HCT116 (cell line): ENCODE measurements around the gene BRD3OS. TPM values are rescaled to one million over a fixed set of nuclear protein-coding genes. Genes with fewer than 3 reads are reported as not detected.

Experiments used
- ATAC-seq: fragments of 200-7000 bp; cut with Tn5 transposase; 2 replicates; pipeline ENCODE4 v1.9.1; 2020; ENCODE audit warnings: mild to moderate bottlenecking, moderate library complexity
- BruUV-seq: library from RNA; stranded (reverse); fragments of 400-500 nt; replicated peaks from 2 replicates; lab custom pipeline; 2021; lab: Mats Ljungman, UMichigan
- CTCF ChIA-PET: fragments of 300-600 bp; sonication (Branson Sonifier 250); formaldehyde crosslinking; loops from one replicate; lab custom pipeline; 2021; ENCODE audit warnings: antibody characterized with exemption; lab: Charles Lee
- POLR2A ChIA-PET: fragments of 300-600, 350-600 bp; sonication (Branson Sonifier 250); formaldehyde crosslinking; loops from one replicate; lab custom pipeline; 2021; ENCODE audit warnings: antibody characterized with exemption; lab: Charles Lee
- RAD21 ChIA-PET, 2 experiments: fragments of 300-600 bp; sonication (Branson Sonifier 250); formaldehyde crosslinking; loops; one replicate each; lab custom pipeline; 2023; ENCODE audit warnings: low total read pairs in 2 of 2; ENCODE audit not compliant: uncharacterized antibody in 2 of 2, unreplicated experiment in 2 of 2, low non-redundant PET in 1 of 2; lab: Charles Lee
- DNase-seq: peaks from one replicate; pipeline ENCODE4 v3.0.0-alpha.2; 2010; ENCODE audit warnings: low read depth, low spot score
- H2AFZ ChIP-seq: fragments of 200-600 bp; shearing (Covaris generic), sonication (generic); 2 replicates; pipeline ENCODE4 v1.6.1; 2017; ENCODE audit warnings: low read depth, mixed run types, mixed read lengths, antibody characterized with exemption, low read length; ENCODE audit not compliant: poor library complexity, severe bottlenecking
- H3K27ac ChIP-seq: 2 replicates; pipeline ENCODE4 v1.5.1; 2012; ENCODE audit warnings: low read depth, low read length
- H3K27me3 ChIP-seq: fragments of 200-600 bp; sonication (generic); 2 replicates; pipeline ENCODE4 v1.6.1; 2016; ENCODE audit warnings: mixed run types, low read length, mixed read lengths; ENCODE audit not compliant: insufficient read depth
- H3K36me3 ChIP-seq, 2 experiments: fragments of 200-500 bp in 1 of 2; fragments of 200-600 bp in 1 of 2; sonication (Bioruptor generic) in 1 of 2; sonication (generic) in 1 of 2; 2 replicates each; pipeline versions ENCODE4 v1.5.1 to v1.6.1; 2014 to 2016; ENCODE audit warnings: low read length in 2 of 2, inconsistent platforms in 1 of 2, mixed read lengths in 1 of 2, mixed run types in 1 of 2; ENCODE audit not compliant: insufficient read depth in 2 of 2, control insufficient read depth in 1 of 2
- H3K4me1 ChIP-seq, 2 experiments: fragments of 200-600 bp in 1 of 2; sonication (generic) in 1 of 2; 2 replicates each; pipeline versions ENCODE4 v1.5.1 to v1.6.1; 2012 to 2017; ENCODE audit warnings: low read length in 2 of 2, inconsistent platforms in 1 of 2, mild to moderate bottlenecking in 1 of 2, mixed read lengths in 1 of 2, mixed run types in 1 of 2, moderate library complexity in 1 of 2; ENCODE audit not compliant: insufficient read depth in 2 of 2, control insufficient read depth in 1 of 2
- H3K4me2 ChIP-seq: fragments of 200-600 bp; sonication (generic); 2 replicates; pipeline ENCODE4 v1.6.1; 2017; ENCODE audit warnings: mixed run types, low read length, mixed read lengths
- H3K4me3 ChIP-seq, 2 experiments: fragments of 200-600 bp in 1 of 2; sonication (generic) in 1 of 2; replicated peaks in 1 of 2; 2 replicates each; pipeline ENCODE4 v1.5.1; 2011 to 2016; ENCODE audit warnings: low read length in 2 of 2, control low read depth in 1 of 2, low read depth in 1 of 2, mild to moderate bottlenecking in 1 of 2, mixed read lengths in 1 of 2, mixed run types in 1 of 2
- H3K79me2 ChIP-seq: fragments of 200-600 bp; sonication (generic); 2 replicates; pipeline ENCODE4 v1.6.1; 2017; ENCODE audit warnings: mild to moderate bottlenecking, mixed run types, low read length, moderate library complexity, mixed read lengths; ENCODE audit not compliant: insufficient read depth
- H3K9ac ChIP-seq: fragments of 200-600 bp; sonication (generic); 2 replicates; pipeline ENCODE4 v1.6.1; 2016; ENCODE audit warnings: low read length, mixed read lengths
- H3K9me2 ChIP-seq: fragments of 200-600 bp; sonication (generic), shearing (Covaris generic); 2 replicates; pipeline ENCODE4 v1.6.1; 2017; ENCODE audit warnings: mixed run types, mild to moderate bottlenecking, moderate library complexity; ENCODE audit not compliant: insufficient read depth
- H3K9me3 ChIP-seq, 2 experiments: fragments of 200-500 bp in 1 of 2; fragments of 200-600 bp in 1 of 2; sonication (Bioruptor generic) in 1 of 2; sonication (generic) in 1 of 2; 2 replicates each; pipeline ENCODE4 v1.6.1; 2014 to 2017; ENCODE audit warnings: low read length in 2 of 2, mixed read lengths in 2 of 2, inconsistent platforms in 1 of 2, low read depth in 1 of 2, mild to moderate bottlenecking in 1 of 2, mixed run types in 1 of 2, moderate library complexity in 1 of 2; ENCODE audit not compliant: control insufficient read depth in 1 of 2, insufficient read depth in 1 of 2
- H4K20me1 ChIP-seq: fragments of 200-600 bp; sonication (generic), shearing (Covaris generic); 2 replicates; pipeline ENCODE4 v1.6.1; 2017; ENCODE audit warnings: mixed run types, mild to moderate bottlenecking, moderate library complexity; ENCODE audit not compliant: insufficient read depth
- ATF3 ChIP-seq: IDR thresholded peaks from 2 replicates; pipeline ENCODE4 v1.6.1; 2012
- CBX3 ChIP-seq: IDR thresholded peaks from 2 replicates; pipeline ENCODE4 v1.6.1; 2012; ENCODE audit warnings: low read depth
- CEBPB ChIP-seq: IDR thresholded peaks from 2 replicates; pipeline ENCODE4 v1.6.1; 2012; ENCODE audit warnings: low read depth
- ELF1 ChIP-seq: IDR thresholded peaks from 2 replicates; pipeline ENCODE4 v1.6.1; 2012; ENCODE audit warnings: low read depth, borderline replicate concordance
- EZH2 ChIP-seq: fragments of 200-600 bp; sonication (generic); IDR thresholded peaks from 2 replicates; pipeline ENCODE4 v1.6.1; 2017; ENCODE audit warnings: antibody characterized with exemption, mixed run types
- EZH2phosphoT487 ChIP-seq: fragments of 200-600 bp; IDR thresholded peaks from 2 replicates; pipeline ENCODE4 v1.6.1; 2018; ENCODE audit warnings: antibody characterized with exemption, borderline replicate concordance
- JUND ChIP-seq: IDR thresholded peaks from 2 replicates; pipeline ENCODE4 v1.6.1; 2012
- MAX ChIP-seq: IDR thresholded peaks from 2 replicates; pipeline ENCODE4 v1.6.1; 2012
- POLR2A ChIP-seq: IDR thresholded peaks from 2 replicates; pipeline ENCODE4 v1.7.0; 2011; ENCODE audit warnings: borderline replicate concordance; ENCODE audit not compliant: insufficient read depth, insufficient read length; ENCODE audit errors: extremely low read depth
- REST ChIP-seq: IDR thresholded peaks from 2 replicates; pipeline ENCODE4 v1.6.1; 2012; ENCODE audit warnings: low read depth
- SIN3A ChIP-seq: IDR thresholded peaks from 2 replicates; pipeline ENCODE4 v1.6.1; 2012; ENCODE audit warnings: low read depth
- SP1 ChIP-seq: IDR thresholded peaks from 2 replicates; pipeline ENCODE4 v1.6.1; 2012; ENCODE audit warnings: low read depth
- SRF ChIP-seq: IDR thresholded peaks from 2 replicates; pipeline ENCODE4 v1.6.1; 2012; ENCODE audit warnings: low read depth
- TCF7L2 ChIP-seq: IDR thresholded peaks from 2 replicates; pipeline ENCODE4 v1.7.0; 2011; ENCODE audit warnings: borderline replicate concordance, inconsistent platforms; ENCODE audit not compliant: insufficient read depth, insufficient read length; ENCODE audit errors: extremely low read depth
- YY1 ChIP-seq: IDR thresholded peaks from 2 replicates; pipeline ENCODE4 v1.6.1; 2011; ENCODE audit warnings: low read length, low read depth, moderate library complexity, mild to moderate bottlenecking; ENCODE audit not compliant: insufficient replicate concordance; ENCODE audit errors: extremely low read depth
- ZFX ChIP-seq: fragments of 450-650 bp; IDR thresholded peaks from 2 replicates; pipeline ENCODE4 v1.6.1; 2017
- ZNF274 ChIP-seq: fragments of 200-500 bp; sonication (Bioruptor generic); IDR thresholded peaks from 2 replicates; pipeline ENCODE4 v1.6.1; 2014; ENCODE audit warnings: mild to moderate bottlenecking, low read depth, low read length, inconsistent platforms
- intact Hi-C: fragments of 100-400 bp; cut with micrococcal nuclease; formaldehyde crosslinking; loops from 2 replicates; pipeline ENCODE4 v1.10.0; 2022
- total RNA-seq: library from RNA; stranded (reverse); gene quantifications from one replicate; pipeline ENCODE4 v1.2.1, GENCODE V29; 2021; ENCODE audit not compliant: unreplicated experiment

Gene BRD3OS
- total RNA-seq, 1 experiment from 2014 or later: 17.0 TPM

- ATAC-seq: no peak
- H3K4me1 ChIP-seq: no peaks in the 10 kb centered on the region
These were observed 10.1 kb downstream of the BRD3OS start for GRCh38 chr9:134035041-134036039.

More at GRCh38 chr9:134035041-134036039, 10.1 kb downstream of the BRD3OS start:
- CTCF ChIA-PET: no interaction called here
- Histone ChIP-seq H3K9ac (no peak overlapping the region), H3K4me2 (no peak overlapping the region), H3K9me2 (no peaks in the 10 kb centered on the region), H4K20me1 (no peaks in the 10 kb centered on the region), H3K36me3 (peaks cover 14 to 17% of the 10 kb centered on the region in 2 experiments; a peak in 2 of 4 replicates), H3K9me3 (no peaks in the 10 kb centered on the region), H2AFZ (no peak overlapping the region), H3K27ac (no peak overlapping the region), H3K79me2 (no peaks in the 10 kb centered on the region), H3K27me3 (no peaks in the 10 kb centered on the region), H3K4me3 (no peak overlapping the region)
- no peak for DNase-seq
- no TSS peak for BruUV-seq
- POLR2A ChIA-PET: no interaction called here
- RAD21 ChIA-PET: no interaction called here
- intact Hi-C loops: no loop called here
- no peak for TF ChIP-seq CEBPB
- no peak for TF ChIP-seq TCF7L2
- TF ChIP-seq SP1: no peak
- TF ChIP-seq ZNF274: no peak
- no peak for TF ChIP-seq POLR2A
- no peak for TF ChIP-seq EZH2
- TF ChIP-seq ZFX: no peak
- no peak for TF ChIP-seq REST
- TF ChIP-seq EZH2phosphoT487: no peak
- TF ChIP-seq ELF1: no peak
- TF ChIP-seq YY1: no peak
- no peak for TF ChIP-seq JUND
- TF ChIP-seq MAX: no peak
- no peak for TF ChIP-seq SIN3A
- no peak for TF ChIP-seq SRF
- no peak for TF ChIP-seq ATF3
- TF ChIP-seq CBX3: no peak
